A549 (cell line): ENCODE measurements around the gene TCF7L2. TPM values are rescaled to one million over a fixed set of nuclear protein-coding genes. Genes with fewer than 3 reads are reported as not detected.

Source experiments
- ATAC-seq, 2 experiments: fragments of 200-7000 bp in 1 of 2; fragments of >200 bp in 1 of 2; cut with Nextera tagmentation in 1 of 2; cut with Tn5 transposase in 1 of 2; 3 replicates each; pipeline versions ENCODE4 v1.8.0 to v1.9.1; 2018 to 2020; ENCODE audit warnings: mild to moderate bottlenecking in 1 of 2, moderate library complexity in 1 of 2
- CTCF ChIA-PET: fragments of 300-600 bp; sonication (Branson Sonifier 250); formaldehyde crosslinking; extraction: SDS; loops from one replicate; lab custom pipeline; 2021; ENCODE audit warnings: antibody characterized with exemption, inconsistent platforms; lab: Yijun Ruan, JAX
- POLR2A ChIA-PET: fragments of 350-600 bp; formaldehyde crosslinking; extraction: SDS; loops from one replicate; lab custom pipeline; 2021; ENCODE audit warnings: antibody characterized with exemption, inconsistent platforms; lab: Yijun Ruan, JAX
- DNase-seq, 2 experiments: peaks; one replicate each; pipeline versions ENCODE4 v3.0.0 to v3.0.0-alpha.2; 2011 to 2016; ENCODE audit warnings: low read depth in 1 of 2, low spot score in 1 of 2
- FAIRE-seq: peaks from 2 replicates; lab custom pipeline; 2011; peaks lifted over from hg19 to GRCh38; lab: Jason Lieb, UNC
- H3K27ac ChIP-seq, 2 experiments: fragments of >200 bp; sonication (Bioruptor Twin); formaldehyde crosslinking; 3 replicates each; pipeline ENCODE4 v1.5.1; 2016 to 2017
- H3K4me1 ChIP-seq: fragments of >200 bp; sonication (Bioruptor Twin); formaldehyde crosslinking; 3 replicates; pipeline ENCODE4 v1.6.1; 2016
- H3K4me2 ChIP-seq: fragments of >200 bp; sonication (Bioruptor Twin); formaldehyde crosslinking; 3 replicates; pipeline ENCODE4 v1.6.1; 2016
- H3K4me3 ChIP-seq: fragments of >200 bp; sonication (Bioruptor Twin); formaldehyde crosslinking; 3 replicates; pipeline ENCODE4 v1.5.1; 2016
- H3K9me3 ChIP-seq: fragments of >200 bp; sonication (Bioruptor Twin); formaldehyde crosslinking; 3 replicates; pipeline ENCODE4 v1.6.1; 2016
- CBX2 ChIP-seq: fragments of 200-600 bp; sonication (generic); IDR thresholded peaks from 2 replicates; pipeline ENCODE4 v1.6.1; 2016; ENCODE audit warnings: low read depth, mild to moderate bottlenecking, borderline replicate concordance
- CBX8 ChIP-seq: fragments of 200-600 bp; sonication (generic); IDR thresholded peaks from 2 replicates; pipeline ENCODE4 v1.6.1; 2016
- CEBPB ChIP-seq, 2 experiments: fragments of >200 bp in 1 of 2; sonication (Bioruptor Twin) in 1 of 2; formaldehyde crosslinking in 1 of 2; IDR thresholded peaks; 2 replicates each; pipeline ENCODE4 v1.6.1; 2012 to 2016
- CHD4 ChIP-seq: fragments of 200-600 bp; sonication (generic); IDR thresholded peaks from 2 replicates; pipeline ENCODE4 v1.6.1; 2016; ENCODE audit warnings: antibody characterized with exemption, mild to moderate bottlenecking, borderline replicate concordance
- EHMT2 ChIP-seq: fragments of 200-600 bp; sonication (generic); IDR thresholded peaks from 2 replicates; pipeline ENCODE4 v1.6.1; 2016; ENCODE audit warnings: antibody characterized with exemption, low read depth, mild to moderate bottlenecking, moderate library complexity
- EP300 ChIP-seq, 2 experiments: fragments of >200 bp; sonication (Bioruptor Twin); formaldehyde crosslinking; IDR thresholded peaks; 2 replicates in 1 of 2; 3 replicates in 1 of 2; pipeline ENCODE4 v1.6.1; 2016 to 2017
- ESRRA ChIP-seq: fragments of 150-350 bp; IDR thresholded peaks from 2 replicates; pipeline ENCODE4 v1.6.1; 2014; ENCODE audit warnings: mild to moderate bottlenecking, low read length, borderline replicate concordance
- FOSB ChIP-seq: fragments of 250-450 bp; sonication (Bioruptor Pico); IDR thresholded peaks from 2 replicates; pipeline ENCODE4 v1.5.0; 2020; ENCODE audit warnings: mild to moderate bottlenecking, moderate library complexity
- FOSL2 ChIP-seq, 2 experiments: fragments of 450-650 bp in 1 of 2; fragments of >200 bp in 1 of 2; sonication (Bioruptor Twin) in 1 of 2; formaldehyde crosslinking; IDR thresholded peaks; 2 replicates each; pipeline versions ENCODE4 v1.5.0 to v1.6.1; 2016 to 2020; ENCODE audit warnings: mild to moderate bottlenecking in 1 of 2, moderate library complexity in 1 of 2
- FOXS1 ChIP-seq: fragments of 250-450 bp; sonication (Bioruptor Pico); IDR thresholded peaks from 2 replicates; pipeline ENCODE4 v1.5.0; 2020; ENCODE audit warnings: mild to moderate bottlenecking, moderate library complexity
- HDAC2 ChIP-seq: fragments of 200-600 bp; sonication (generic); IDR thresholded peaks from 2 replicates; pipeline ENCODE4 v1.6.1; 2016
- HEYL ChIP-seq: fragments of 250-450 bp; sonication (Bioruptor Pico); IDR thresholded peaks from 2 replicates; pipeline ENCODE4 v1.8.0; 2021; ENCODE audit warnings: mild to moderate bottlenecking, moderate library complexity
- HOXA7 ChIP-seq: fragments of 250-450 bp; sonication (Bioruptor Pico); IDR thresholded peaks from 2 replicates; pipeline ENCODE4 v1.5.0; 2020; ENCODE audit warnings: mild to moderate bottlenecking, moderate library complexity
- HOXB13 ChIP-seq: fragments of 250-450 bp; sonication (Bioruptor Pico); IDR thresholded peaks from 2 replicates; pipeline ENCODE4 v1.5.0; 2020; ENCODE audit warnings: low read depth, mild to moderate bottlenecking, moderate library complexity
- HOXB5 ChIP-seq: fragments of 250-450 bp; sonication (Bioruptor Pico); IDR thresholded peaks from 2 replicates; pipeline ENCODE4 v1.5.0; 2020; ENCODE audit warnings: mild to moderate bottlenecking, moderate library complexity
- JUN ChIP-seq, 2 experiments: fragments of >200 bp; sonication (Bioruptor Twin); formaldehyde crosslinking; IDR thresholded peaks; 2 replicates in 1 of 2; 3 replicates in 1 of 2; pipeline ENCODE4 v1.6.1; 2016 to 2017
- MAFK ChIP-seq: fragments of 450-650 bp; IDR thresholded peaks from 2 replicates; pipeline ENCODE4 v1.6.1; 2014; ENCODE audit not compliant: partially characterized antibody
- MAZ ChIP-seq: fragments of 150-350 bp; IDR thresholded peaks from 2 replicates; pipeline ENCODE4 v1.6.1; 2014; ENCODE audit warnings: antibody characterized with exemption, low read depth, low read length, borderline replicate concordance
- NPAS2 ChIP-seq: fragments of 250-450 bp; sonication (Bioruptor Pico); IDR thresholded peaks from 2 replicates; pipeline ENCODE4 v1.8.0; 2022; ENCODE audit warnings: mild to moderate bottlenecking, moderate library complexity, borderline replicate concordance
- PHF8 ChIP-seq: fragments of 200-600 bp; sonication (generic); IDR thresholded peaks from 2 replicates; pipeline ENCODE4 v1.6.1; 2016; ENCODE audit warnings: low read depth, mild to moderate bottlenecking, antibody characterized with exemption, moderate library complexity, borderline replicate concordance
- POLR2A ChIP-seq: IDR thresholded peaks from 2 replicates; pipeline ENCODE4 v1.6.1; 2012; ENCODE audit warnings: mild to moderate bottlenecking, low read length
- RAD21 ChIP-seq, 2 experiments: fragments of >200 bp in 1 of 2; sonication (Bioruptor Twin) in 1 of 2; formaldehyde crosslinking in 1 of 2; IDR thresholded peaks in 1 of 2; conservative IDR thresholded peaks in 1 of 2; 2 replicates in 1 of 2; 3 replicates in 1 of 2; pipeline ENCODE4 v1.6.1; 2012 to 2018; ENCODE audit warnings: inconsistent platforms in 1 of 2
- RCOR1 ChIP-seq: fragments of 150-350 bp; IDR thresholded peaks from 2 replicates; pipeline ENCODE4 v1.6.1; 2014; ENCODE audit warnings: antibody characterized with exemption, low read length, low read depth
- SREBF2 ChIP-seq: fragments of 450-650 bp; IDR thresholded peaks from 2 replicates; pipeline ENCODE4 v1.6.1; 2014; ENCODE audit warnings: mild to moderate bottlenecking, moderate library complexity
- TP53 ChIP-seq: fragments of 250-450 bp; sonication (Bioruptor Pico); IDR thresholded peaks from 2 replicates; pipeline ENCODE4 v1.5.0; 2021; ENCODE audit warnings: mild to moderate bottlenecking, moderate library complexity
- WGBS: methylation state at CpG from one replicate; pipeline ENCODE4 v1.1.6; 2017; ENCODE audit errors: missing lambda C conversion rate; 5-methylcytosine and 5-hydroxymethylcytosine counted together
- polyA plus RNA-seq, 4 experiments: library from polyadenylated mRNA; depleted of rRNA in 3 of 4; stranded (reverse); fragments of >200 nt; fragmentation: RNase III in 1 of 4; extraction: RNeasy Plus Mini Kit Qiagen cat#74134 plus additional on column Dnase treatment in 1 of 4; gene quantifications; 2 replicates in 3 of 4; 3 replicates in 1 of 4; pipeline ENCODE4 v1.2.3, GENCODE V29; 2011 to 2017
- TF ChIP-seq, protein P1 (sequence below): fragments of 450-650 bp; IDR thresholded peaks from 2 replicates; pipeline ENCODE4 v1.6.1; 2014; ENCODE audit warnings: antibody characterized with exemption
- TF ChIP-seq, protein P2 (sequence below): fragments of 250-450 bp; sonication (Bioruptor Pico); IDR thresholded peaks from 2 replicates; pipeline ENCODE4 v1.5.0; 2020; ENCODE audit warnings: low read depth, mild to moderate bottlenecking, moderate library complexity
- TF ChIP-seq, protein P3 (sequence below): fragments of >200 bp; sonication (Bioruptor Twin); formaldehyde crosslinking; IDR thresholded peaks from 2 replicates; pipeline ENCODE4 v1.6.1; 2016
- TF ChIP-seq, protein P4 (sequence below): fragments of >200 bp; sonication (Bioruptor Twin); formaldehyde crosslinking; IDR thresholded peaks from 3 replicates; pipeline ENCODE4 v1.5.1; 2016
- TF ChIP-seq, protein P5 (sequence below): IDR thresholded peaks from 2 replicates; pipeline ENCODE4 v1.6.1; 2012; ENCODE audit warnings: low read depth, borderline replicate concordance

TCF7L2 gene
- polyA plus RNA-seq, 2 of the 4 experiments (the other 2 are of a cell fraction): 11.3 to 14.5 TPM

DNA sequence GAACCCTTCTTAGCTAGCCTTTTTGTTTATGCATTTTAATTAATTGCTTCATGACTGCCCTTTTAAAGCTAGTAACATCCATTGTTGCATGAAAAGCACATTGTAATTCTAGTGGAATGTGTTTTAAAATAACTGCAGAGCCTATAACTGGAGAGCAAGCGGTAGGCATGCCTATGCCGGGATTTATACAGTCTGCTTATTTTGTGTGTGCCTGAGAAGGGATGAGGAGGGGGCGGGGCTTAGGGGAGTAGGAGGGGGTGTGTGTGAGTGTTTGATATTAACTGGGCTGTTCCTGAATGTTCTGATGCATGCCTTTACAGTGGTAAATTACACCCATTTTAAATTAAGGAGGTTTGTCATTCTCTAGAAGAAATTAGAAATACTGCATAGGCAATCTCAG lies 208.1 kb downstream of the TCF7L2 start:
- POLR2A ChIA-PET: no interaction called here
- no peak overlapping the region for H3K4me2 ChIP-seq
- peak in 1 of 2 experiments; percentile 18 for DNase-seq
- peak in 1 of 2 experiments; percentile 32; a peak in 2 of 6 replicates for ATAC-seq
- H3K4me1 ChIP-seq: peaks cover 2% of the 10 kb centered on the region; the same call in 2 of the 3 replicates
- no peaks in the 10 kb centered on the region for H3K9me3 ChIP-seq
- TF ChIP-seq, protein P1, sequence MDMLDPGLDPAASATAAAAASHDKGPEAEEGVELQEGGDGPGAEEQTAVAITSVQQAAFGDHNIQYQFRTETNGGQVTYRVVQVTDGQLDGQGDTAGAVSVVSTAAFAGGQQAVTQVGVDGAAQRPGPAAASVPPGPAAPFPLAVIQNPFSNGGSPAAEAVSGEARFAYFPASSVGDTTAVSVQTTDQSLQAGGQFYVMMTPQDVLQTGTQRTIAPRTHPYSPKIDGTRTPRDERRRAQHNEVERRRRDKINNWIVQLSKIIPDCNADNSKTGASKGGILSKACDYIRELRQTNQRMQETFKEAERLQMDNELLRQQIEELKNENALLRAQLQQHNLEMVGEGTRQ: no peak
- TF ChIP-seq POLR2A (no peak), CBX2 (no peak), JUN (IDR thresholded peaks at IDR 0.05) (no peak), RCOR1 (no peak), CHD4 (no peak), SREBF2 (no peak), MAZ (no peak), FOSL2 (IDR thresholded peaks at IDR 0.05) (no peak), FOSL2 (CRISPR knock-in tag; IDR thresholded peaks at IDR 0.05) (no peak), HEYL (CRISPR knock-in tag) (no peak), EP300 (IDR thresholded peaks at IDR 0.05) (no peak), FOSB (no peak), RAD21 (conservative IDR thresholded peaks at IDR 0.05 in 1 of 2, IDR thresholded peaks at IDR 0.05 in 1 of 2) (no peak), TP53 (CRISPR knock-in tag) (no peak), HOXA7 (no peak), HDAC2 (no peak), NPAS2 (no peak)
- TF ChIP-seq, protein P2, sequence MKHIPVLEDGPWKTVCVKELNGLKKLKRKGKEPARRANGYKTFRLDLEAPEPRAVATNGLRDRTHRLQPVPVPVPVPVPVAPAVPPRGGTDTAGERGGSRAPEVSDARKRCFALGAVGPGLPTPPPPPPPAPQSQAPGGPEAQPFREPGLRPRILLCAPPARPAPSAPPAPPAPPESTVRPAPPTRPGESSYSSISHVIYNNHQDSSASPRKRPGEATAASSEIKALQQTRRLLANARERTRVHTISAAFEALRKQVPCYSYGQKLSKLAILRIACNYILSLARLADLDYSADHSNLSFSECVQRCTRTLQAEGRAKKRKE (CRISPR knock-in tag): no peak
- TF ChIP-seq, protein P3, sequence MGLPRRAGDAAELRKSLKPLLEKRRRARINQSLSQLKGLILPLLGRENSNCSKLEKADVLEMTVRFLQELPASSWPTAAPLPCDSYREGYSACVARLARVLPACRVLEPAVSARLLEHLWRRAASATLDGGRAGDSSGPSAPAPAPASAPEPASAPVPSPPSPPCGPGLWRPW: no peak
- 67% methylated on average over 3 of the region's 3 CpGs for WGBS
- no peak overlapping the region for H3K27ac ChIP-seq
- CTCF ChIA-PET: interaction anchor here (1.1 kb wide), 1 partner anchor 17 kb away, joined by 4 read pairs; no protein-coding TSS in a partner anchor
- no peak for FAIRE-seq
- H3K4me3 ChIP-seq: no peak overlapping the region

DNA sequence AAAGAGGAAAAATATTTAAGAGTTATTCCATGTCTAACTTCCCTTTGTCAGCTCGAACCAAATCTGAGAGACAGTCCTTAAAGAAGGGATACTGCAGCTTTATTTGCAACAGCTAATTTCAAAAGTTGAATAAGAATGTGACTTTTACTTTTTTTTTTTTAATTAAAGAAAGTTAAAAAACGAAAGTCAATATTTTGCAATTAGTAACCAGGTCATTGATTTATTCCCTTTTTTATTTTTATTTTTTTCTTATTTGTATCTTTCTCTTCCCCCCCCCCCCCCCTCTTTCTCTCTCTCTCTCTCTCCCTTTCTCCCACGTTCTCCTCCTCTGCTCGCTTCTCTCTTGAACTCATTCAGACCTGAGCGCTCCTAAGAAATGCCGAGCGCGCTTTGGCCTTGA lies 209.5 kb downstream of the TCF7L2 start:
- no peak for DNase-seq
- peaks cover 7% of the 10 kb centered on the region; the same call in 2 of the 3 replicates for H3K4me1 ChIP-seq
- POLR2A ChIA-PET: no interaction called here
- no peaks in the 10 kb centered on the region for H3K9me3 ChIP-seq
- TF ChIP-seq CBX8 (no peak), MAFK (no peak), HOXB5 (no peak), EHMT2 (no peak), MAZ (no peak), ESRRA (no peak), TP53 (CRISPR knock-in tag) (no peak), CEBPB (IDR thresholded peaks at IDR 0.05) (no peak), FOXS1 (CRISPR knock-in tag) (no peak), HEYL (CRISPR knock-in tag) (no peak), HOXB13 (CRISPR knock-in tag) (no peak), FOSB (no peak), PHF8 (no peak)
- TF ChIP-seq, protein P2 (CRISPR knock-in tag): no peak
- TF ChIP-seq, protein P4, sequence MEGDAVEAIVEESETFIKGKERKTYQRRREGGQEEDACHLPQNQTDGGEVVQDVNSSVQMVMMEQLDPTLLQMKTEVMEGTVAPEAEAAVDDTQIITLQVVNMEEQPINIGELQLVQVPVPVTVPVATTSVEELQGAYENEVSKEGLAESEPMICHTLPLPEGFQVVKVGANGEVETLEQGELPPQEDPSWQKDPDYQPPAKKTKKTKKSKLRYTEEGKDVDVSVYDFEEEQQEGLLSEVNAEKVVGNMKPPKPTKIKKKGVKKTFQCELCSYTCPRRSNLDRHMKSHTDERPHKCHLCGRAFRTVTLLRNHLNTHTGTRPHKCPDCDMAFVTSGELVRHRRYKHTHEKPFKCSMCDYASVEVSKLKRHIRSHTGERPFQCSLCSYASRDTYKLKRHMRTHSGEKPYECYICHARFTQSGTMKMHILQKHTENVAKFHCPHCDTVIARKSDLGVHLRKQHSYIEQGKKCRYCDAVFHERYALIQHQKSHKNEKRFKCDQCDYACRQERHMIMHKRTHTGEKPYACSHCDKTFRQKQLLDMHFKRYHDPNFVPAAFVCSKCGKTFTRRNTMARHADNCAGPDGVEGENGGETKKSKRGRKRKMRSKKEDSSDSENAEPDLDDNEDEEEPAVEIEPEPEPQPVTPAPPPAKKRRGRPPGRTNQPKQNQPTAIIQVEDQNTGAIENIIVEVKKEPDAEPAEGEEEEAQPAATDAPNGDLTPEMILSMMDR: no peak
- TF ChIP-seq, protein P5, sequence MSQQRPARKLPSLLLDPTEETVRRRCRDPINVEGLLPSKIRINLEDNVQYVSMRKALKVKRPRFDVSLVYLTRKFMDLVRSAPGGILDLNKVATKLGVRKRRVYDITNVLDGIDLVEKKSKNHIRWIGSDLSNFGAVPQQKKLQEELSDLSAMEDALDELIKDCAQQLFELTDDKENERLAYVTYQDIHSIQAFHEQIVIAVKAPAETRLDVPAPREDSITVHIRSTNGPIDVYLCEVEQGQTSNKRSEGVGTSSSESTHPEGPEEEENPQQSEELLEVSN: no peak
- TF ChIP-seq, all 56 proteins: peak for 0
- Histone ChIP-seq H3K27ac (no peak overlapping the region), H3K4me2 (no peak overlapping the region), H3K4me3 (no peak overlapping the region)
- FAIRE-seq: no peak
- CTCF ChIA-PET: no interaction called here
- no peak for ATAC-seq
- WGBS: 91% methylated on average over 8 of the region's 8 CpGs
